KMS-11 (cell line): ENCODE results near the gene KIAA1328.

Source experiments
- H2AFZ ChIP-seq: fragments of 200-600 bp; sonication (generic); 2 replicates; pipeline ENCODE4 v1.6.1; 2016; ENCODE audit warnings: antibody characterized with exemption, mixed run types, low read depth
- H3K27ac ChIP-seq: fragments of 200-600 bp; sonication (generic); 2 replicates; pipeline ENCODE4 v1.6.1; 2016; ENCODE audit warnings: mild to moderate bottlenecking, mixed run types
- H3K27me3 ChIP-seq: fragments of 200-600 bp; sonication (generic); 2 replicates; pipeline ENCODE4 v1.6.1; 2017; ENCODE audit warnings: mild to moderate bottlenecking, low read depth, mixed run types, moderate library complexity; ENCODE audit not compliant: insufficient read depth
- H3K36me3 ChIP-seq: fragments of 200-600 bp; sonication (generic); 2 replicates; pipeline ENCODE4 v1.6.1; 2017; ENCODE audit warnings: mild to moderate bottlenecking, mixed run types; ENCODE audit not compliant: insufficient read depth
- H3K4me1 ChIP-seq: fragments of 200-600 bp; sonication (generic); 2 replicates; pipeline ENCODE4 v1.6.1; 2016; ENCODE audit warnings: mild to moderate bottlenecking, low read depth, mixed run types; ENCODE audit not compliant: poor library complexity, severe bottlenecking
- H3K4me2 ChIP-seq: fragments of 200-600 bp; sonication (generic); 2 replicates; pipeline ENCODE4 v1.7.0; 2016; ENCODE audit warnings: mild to moderate bottlenecking, mixed run types
- H3K4me3 ChIP-seq: fragments of 200-600 bp; sonication (generic); IDR thresholded peaks from 2 replicates; pipeline ENCODE4 v1.6.1; 2017; ENCODE audit warnings: low read depth, low read length, mixed read lengths; ENCODE audit not compliant: insufficient read depth
- H3K79me2 ChIP-seq: fragments of 200-600 bp; sonication (generic); 2 replicates; pipeline ENCODE4 v1.6.1; 2016; ENCODE audit warnings: low read depth, mixed run types; ENCODE audit not compliant: insufficient read depth
- H3K9ac ChIP-seq: fragments of 200-600 bp; sonication (generic); 2 replicates; pipeline ENCODE4 v1.6.1; 2016; ENCODE audit warnings: mild to moderate bottlenecking, mixed run types
- H4K20me1 ChIP-seq: fragments of 200-600 bp; sonication (generic); 2 replicates; pipeline ENCODE4 v1.6.1; 2016; ENCODE audit warnings: mild to moderate bottlenecking, mixed run types; ENCODE audit not compliant: insufficient read depth
- CTCF ChIP-seq: fragments of 200-600 bp; sonication (generic); conservative IDR thresholded peaks from 2 replicates; pipeline ENCODE4 v1.6.1; 2017; ENCODE audit warnings: low read depth, mild to moderate bottlenecking, antibody characterized with exemption, low read length, moderate library complexity, mixed read lengths

KIAA1328 gene

GRCh38 chr18:36929601-36930000 lies 100.7 kb downstream of the KIAA1328 start:
- Histone ChIP-seq H3K4me3 (no peak overlapping the region), H3K27me3 (no peaks in the 10 kb centered on the region), H3K4me1 (no peaks in the 10 kb centered on the region), H4K20me1 (no peaks in the 10 kb centered on the region), H3K27ac (no peak overlapping the region), H3K36me3 (no peaks in the 10 kb centered on the region), H3K79me2 (no peaks in the 10 kb centered on the region), H3K4me2 (no peak overlapping the region), H3K9ac (no peak overlapping the region), H2AFZ (no peak overlapping the region)
- TF ChIP-seq CTCF = no peak

GRCh38 chr18:36931106-36931505 lies 102.2 kb downstream of the KIAA1328 start:
- Histone ChIP-seq H3K4me1 (no peaks in the 10 kb centered on the region), H3K79me2 (no peaks in the 10 kb centered on the region), H3K4me2 (no peak overlapping the region), H3K9ac (no peak overlapping the region), H3K27me3 (no peaks in the 10 kb centered on the region), H3K36me3 (no peaks in the 10 kb centered on the region), H4K20me1 (no peaks in the 10 kb centered on the region), H3K4me3 (no peak overlapping the region), H3K27ac (no peak overlapping the region), H2AFZ (no peak overlapping the region)
- no peak for TF ChIP-seq CTCF

- no peaks in the 10 kb centered on the region for H3K79me2 ChIP-seq
- no peak overlapping the region for H2AFZ ChIP-seq
- H3K9ac ChIP-seq = no peak overlapping the region
- H3K4me2 ChIP-seq = no peak overlapping the region
- no peak overlapping the region for H3K27ac ChIP-seq
- no peaks in the 10 kb centered on the region for H3K36me3 ChIP-seq
- no peaks in the 10 kb centered on the region for H3K4me1 ChIP-seq
- no peaks in the 10 kb centered on the region for H3K27me3 ChIP-seq
- no peak for TF ChIP-seq CTCF
- H3K4me3 ChIP-seq = no peak overlapping the region
- H4K20me1 ChIP-seq = no peaks in the 10 kb centered on the region
These were observed 104.6 kb downstream of the KIAA1328 start for GRCh38 chr18:36933552-36933951.

- Histone ChIP-seq H3K4me3 (no peak overlapping the region), H3K79me2 (no peaks in the 10 kb centered on the region), H3K9ac (no peak overlapping the region), H3K4me1 (no peaks in the 10 kb centered on the region), H2AFZ (no peak overlapping the region), H3K27ac (no peak overlapping the region), H3K36me3 (no peaks in the 10 kb centered on the region), H3K4me2 (no peak overlapping the region), H4K20me1 (no peaks in the 10 kb centered on the region), H3K27me3 (no peaks in the 10 kb centered on the region)
- TF ChIP-seq CTCF = no peak
These were observed 106.0 kb downstream of the KIAA1328 start for GRCh38 chr18:36934884-36935283.
